DOHH2 (cell line): ENCODE results near the gene KIAA1328.

ENCODE experiments used
- EZH2phosphoT487 ChIP-seq: fragments of 200-600 bp; sonication (generic); IDR thresholded peaks from 2 replicates; pipeline ENCODE4 v1.6.1; 2017; ENCODE audit warnings: borderline replicate concordance, mild to moderate bottlenecking, antibody characterized with exemption, low read length, moderate library complexity, mixed read lengths
- TF ChIP-seq, protein P1 (sequence below): fragments of 200-600 bp; sonication (generic); IDR thresholded peaks from one replicate; pipeline ENCODE4 v1.5.1; 2014; ENCODE audit warnings: antibody characterized with exemption, mild to moderate bottlenecking, low read depth, low read length; ENCODE audit not compliant: poor library complexity, severe bottlenecking

DNA sequence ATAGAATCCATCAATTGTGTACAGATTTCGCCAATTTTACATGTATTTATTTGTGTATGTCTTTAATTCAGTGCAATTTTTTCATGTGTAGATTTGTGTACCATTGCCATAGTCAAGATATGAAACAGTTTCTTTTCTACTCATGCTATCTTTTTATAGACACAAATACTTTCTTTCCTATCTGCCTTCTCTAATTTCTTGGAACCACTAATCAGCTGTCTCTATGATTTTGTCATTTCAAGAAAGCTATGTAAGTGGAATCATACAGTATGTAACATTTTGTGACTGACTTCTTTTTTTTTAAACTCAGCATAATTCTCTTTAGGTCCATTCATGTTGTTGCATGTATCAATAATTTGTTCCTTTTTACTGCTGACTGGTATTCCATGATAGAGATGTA, 33.3 kb downstream of the KIAA1328 start:
- TF ChIP-seq, protein P1, sequence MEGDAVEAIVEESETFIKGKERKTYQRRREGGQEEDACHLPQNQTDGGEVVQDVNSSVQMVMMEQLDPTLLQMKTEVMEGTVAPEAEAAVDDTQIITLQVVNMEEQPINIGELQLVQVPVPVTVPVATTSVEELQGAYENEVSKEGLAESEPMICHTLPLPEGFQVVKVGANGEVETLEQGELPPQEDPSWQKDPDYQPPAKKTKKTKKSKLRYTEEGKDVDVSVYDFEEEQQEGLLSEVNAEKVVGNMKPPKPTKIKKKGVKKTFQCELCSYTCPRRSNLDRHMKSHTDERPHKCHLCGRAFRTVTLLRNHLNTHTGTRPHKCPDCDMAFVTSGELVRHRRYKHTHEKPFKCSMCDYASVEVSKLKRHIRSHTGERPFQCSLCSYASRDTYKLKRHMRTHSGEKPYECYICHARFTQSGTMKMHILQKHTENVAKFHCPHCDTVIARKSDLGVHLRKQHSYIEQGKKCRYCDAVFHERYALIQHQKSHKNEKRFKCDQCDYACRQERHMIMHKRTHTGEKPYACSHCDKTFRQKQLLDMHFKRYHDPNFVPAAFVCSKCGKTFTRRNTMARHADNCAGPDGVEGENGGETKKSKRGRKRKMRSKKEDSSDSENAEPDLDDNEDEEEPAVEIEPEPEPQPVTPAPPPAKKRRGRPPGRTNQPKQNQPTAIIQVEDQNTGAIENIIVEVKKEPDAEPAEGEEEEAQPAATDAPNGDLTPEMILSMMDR: no peak
- TF ChIP-seq EZH2phosphoT487: no peak
